ENCODE measurements around the gene TCF19. TPM values are rescaled to one million over a fixed set of nuclear protein-coding genes. Genes with fewer than 3 reads are reported as not detected.
A peak's percentile ranks its signal among the peaks of the same experiment; 100 is the strongest.

TCF19 gene
- total RNA-seq (1 to 10 TPM; 1.6 to 7.3 (median 2.4) TPM), polyA plus RNA-seq (1 to 10 TPM; 2.7 to 2.9 TPM)
- long read RNA-seq, donor 1, transcript TCF19-202 (4 exons, 3,290 nt) = major isoform, 5 of 13 reads
- long read RNA-seq, donor 1, partial matches to known transcripts = 6 of 13 reads
- long read RNA-seq, donor 1, other reads (novel, unspliced or antisense) = 2 of 13 reads
- long read RNA-seq, donor 2, partial matches to known transcripts = 1 of 7 reads
- long read RNA-seq, donor 2, other reads (novel, unspliced or antisense) = 3 of 7 reads
- long read RNA-seq, donor 3, partial matches to known transcripts = 3 of 10 reads
- long read RNA-seq, donor 3, other reads (novel, unspliced or antisense) = 3 of 10 reads

GRCh38 chr6:31158140-31158862, at the start of gene TCF19:
TCF19 (plus strand) TSS chr6:31158589; CDS start chr6:31159470, 881 bp downstream.
- ATAC-seq (peak; percentile 96 to 98 (median 97)), DNase-seq (peak; percentile 99)
- Histone ChIP-seq H3K27me3 (no peaks in the 10 kb centered on the region), H3K36me3 (peaks cover 0 to 48% (median 0%) of the 10 kb centered on the region in 9 donors), H3K4me1 (peaks cover 3 to 32% (median 21%) of the 10 kb centered on the region in 9 donors), H3K9me3 (no peaks in the 10 kb centered on the region), H3K27ac (peak within 1 kb of the TSS in 9 of 10 donors; percentile 27 to 86 (median 74)), H3K4me3 (peak within 1 kb of the TSS; percentile 32 to 99 (median 68))
- 0 to 1% methylated on average over 65 of the region's 65 CpGs for whole genome bisulfite sequencing, 2 donors
- TF ChIP-seq CTCF (IDR thresholded peaks at IDR 0.05) = no peak
- intact Hi-C loops (cut with DNase I) = loop anchor here in 1 of 10 donors (5.0 kb wide), 1 partner anchor 34 kb away; no protein-coding TSS in a partner anchor

- Histone ChIP-seq H3K9me3 (no peaks in the 10 kb centered on the region), H3K27me3 (peaks cover 0 to 11% (median 0%) of the 10 kb centered on the region in 7 donors), H3K4me1 (peaks cover 6 to 32% (median 24%) of the 10 kb centered on the region in 9 donors), H3K4me3 (no peak overlapping the region), H3K27ac (no peak overlapping the region), H3K36me3 (no peaks in the 10 kb centered on the region)
- ATAC-seq = no peak
- intact Hi-C loops (cut with DNase I) = no loop called here
- DNase-seq = no peak
- WGBS, 2 donors = 70 to 75% methylated on average over 11 of the region's 11 CpGs
- no peak for TF ChIP-seq CTCF (IDR thresholded peaks at IDR 0.05)
These were observed 47.4 kb upstream of the TCF19 start for GRCh38 chr6:31110825-31111582.

- H3K9me3 ChIP-seq = no peaks in the 10 kb centered on the region
- intact Hi-C loops (cut with DNase I) = no loop called here
- peaks cover 0 to 11% (median 0%) of the 10 kb centered on the region in 7 donors for H3K27me3 ChIP-seq
- no peak for TF ChIP-seq CTCF (IDR thresholded peaks at IDR 0.05)
- no peak for DNase-seq
- no peaks in the 10 kb centered on the region for H3K36me3 ChIP-seq
- peaks cover 6 to 39% (median 31%) of the 10 kb centered on the region in 9 donors for H3K4me1 ChIP-seq
- no peak overlapping the region for H3K27ac ChIP-seq
- H3K4me3 ChIP-seq = no peak overlapping the region
- WGBS, 2 donors = 86 to 90% methylated on average over 13 of the region's 13 CpGs
- no peak for ATAC-seq
These were observed 46.7 kb upstream of the TCF19 start for GRCh38 chr6:31111712-31112111.

GRCh38 chr6:31112478-31112877, 45.9 kb upstream of the TCF19 start, which contains the start of gene C6orf15:
C6orf15 (minus strand) TSS chr6:31112575; CDS start chr6:31112555, 20 bp downstream.
- intact Hi-C loops (cut with DNase I) = no loop called here
- H3K36me3 ChIP-seq = no peaks in the 10 kb centered on the region
- H3K4me1 ChIP-seq = peaks cover 6 to 47% (median 38%) of the 10 kb centered on the region in 9 donors
- 85 to 94% methylated on average over 5 of the region's 5 CpGs for WGBS, 2 donors
- H3K9me3 ChIP-seq = no peaks in the 10 kb centered on the region
- peak within 1 kb of the TSS in 2 of 10 donors; percentile 36 to 78 for H3K27ac ChIP-seq
- H3K27me3 ChIP-seq = peaks cover 0 to 11% (median 0%) of the 10 kb centered on the region in 7 donors
- ATAC-seq (no peak), DNase-seq (no peak)
- TF ChIP-seq CTCF (IDR thresholded peaks at IDR 0.05) = no peak
- no peak within 1 kb of the TSS for H3K4me3 ChIP-seq
